WTC11 (cell line): Measurements from ENCODE around the gene OCIAD1. TPM values are rescaled to one million over a fixed set of nuclear protein-coding genes. Genes with fewer than 3 reads are reported as not detected.

Experiments
- ATAC-seq: fragments of 200-7000 bp; cut with Tn5 transposase; 2 replicates; pipeline ENCODE4 v1.10.0; 2021; ENCODE audit warnings: mild to moderate bottlenecking, moderate library complexity
- CTCF ChIA-PET: fragments of 300-600 bp; sonication (Branson Sonifier 250); formaldehyde crosslinking; loops from one replicate; lab custom pipeline; 2021; ENCODE audit warnings: antibody characterized with exemption; lab: Charles Lee
- POLR2A ChIA-PET: fragments of 350-600 bp; sonication (Branson Sonifier 250); formaldehyde crosslinking; loops from one replicate; lab custom pipeline; 2021; ENCODE audit warnings: antibody characterized with exemption; lab: Charles Lee
- DNase-seq: peaks from one replicate; pipeline ENCODE4 v3.0.0; 2021; ENCODE audit warnings: low spot score
- H3K27ac Mint-ChIP-seq: 2 replicates; pipeline ENCODE4 v1.8.0; 2021; ENCODE audit warnings: mixed read lengths
- H3K27me3 Mint-ChIP-seq: 2 replicates; pipeline ENCODE4 v1.8.0; 2021; ENCODE audit warnings: low read depth, mild to moderate bottlenecking, moderate library complexity, mixed read lengths
- H3K36me3 Mint-ChIP-seq: 2 replicates; pipeline ENCODE4 v1.8.0; 2021; ENCODE audit warnings: mixed read lengths
- H3K4me1 Mint-ChIP-seq: 2 replicates; pipeline ENCODE4 v1.8.0; 2022; ENCODE audit warnings: mixed read lengths
- H3K4me3 Mint-ChIP-seq: 2 replicates; pipeline ENCODE4 v1.8.0; 2021; ENCODE audit warnings: mild to moderate bottlenecking, moderate library complexity, mixed read lengths
- H3K9me3 Mint-ChIP-seq: 2 replicates; pipeline ENCODE4 v1.8.0; 2021; ENCODE audit warnings: mixed read lengths
- ARID4B ChIP-seq: sonication (generic); formaldehyde crosslinking; IDR thresholded peaks from 2 replicates; pipeline ENCODE4 v1.8.0; 2023; ENCODE audit warnings: missing genetic modification reagents, mild to moderate bottlenecking, borderline replicate concordance
- ATF1 ChIP-seq: sonication (generic); formaldehyde crosslinking; IDR thresholded peaks from 2 replicates; pipeline ENCODE4 v1.8.1; 2023; ENCODE audit warnings: mild to moderate bottlenecking, moderate library complexity, missing genetic modification reagents
- ATF6 ChIP-seq: sonication (generic); formaldehyde crosslinking; IDR thresholded peaks from 2 replicates; pipeline ENCODE4 v1.8.1; 2023; ENCODE audit warnings: mild to moderate bottlenecking, missing genetic modification reagents
- CDX4 ChIP-seq: fragments of 250-450 bp; sonication (Bioruptor Pico); IDR thresholded peaks from 2 replicates; pipeline ENCODE4 v1.9.0; 2021; ENCODE audit warnings: moderate library complexity, mild to moderate bottlenecking, inconsistent platforms, borderline replicate concordance
- ETV6 ChIP-seq: sonication (generic); formaldehyde crosslinking; IDR thresholded peaks from 2 replicates; pipeline ENCODE4 v1.8.1; 2022; ENCODE audit warnings: mild to moderate bottlenecking, missing genetic modification reagents
- FOXK1 ChIP-seq: sonication (generic); formaldehyde crosslinking; IDR thresholded peaks from 2 replicates; pipeline ENCODE4 v1.8.0; 2022; ENCODE audit warnings: mild to moderate bottlenecking, moderate library complexity, missing genetic modification reagents
- GABPB1 ChIP-seq: sonication (generic); formaldehyde crosslinking; IDR thresholded peaks from 2 replicates; pipeline ENCODE4 v1.8.1; 2023; ENCODE audit warnings: mild to moderate bottlenecking, missing genetic modification reagents
- MYBL2 ChIP-seq: sonication (generic); formaldehyde crosslinking; IDR thresholded peaks from 2 replicates; pipeline ENCODE4 v1.8.1; 2023; ENCODE audit warnings: mild to moderate bottlenecking, moderate library complexity, missing genetic modification reagents
- NFATC4 ChIP-seq: fragments of 250-450 bp; sonication (Bioruptor Pico); IDR thresholded peaks from 2 replicates; pipeline ENCODE4 v1.9.0; 2021; ENCODE audit warnings: mild to moderate bottlenecking
- PRRX2 ChIP-seq: fragments of 250-450 bp; sonication (Bioruptor Pico); IDR thresholded peaks from 2 replicates; pipeline ENCODE4 v1.8.0; 2021; ENCODE audit warnings: mild to moderate bottlenecking
- SMAD4 ChIP-seq: sonication (generic); formaldehyde crosslinking; IDR thresholded peaks from 2 replicates; pipeline ENCODE4 v1.8.0; 2022; ENCODE audit warnings: mild to moderate bottlenecking, missing genetic modification reagents
- USF1 ChIP-seq: sonication (generic); formaldehyde crosslinking; IDR thresholded peaks from 2 replicates; pipeline ENCODE4 v1.8.0; 2022; ENCODE audit warnings: mild to moderate bottlenecking, missing genetic modification reagents
- ZBTB21 ChIP-seq: sonication (generic); formaldehyde crosslinking; IDR thresholded peaks from 2 replicates; pipeline ENCODE4 v1.8.1; 2023; ENCODE audit warnings: mild to moderate bottlenecking, missing genetic modification reagents, borderline replicate concordance
- ZNF138 ChIP-seq: sonication (generic); formaldehyde crosslinking; conservative IDR thresholded peaks from 2 replicates; pipeline ENCODE4 v1.8.1; 2022; ENCODE audit warnings: mild to moderate bottlenecking, moderate library complexity, missing genetic modification reagents
- ZNF263 ChIP-seq: sonication (generic); formaldehyde crosslinking; IDR thresholded peaks from 2 replicates; pipeline ENCODE4 v1.8.1; 2022; ENCODE audit warnings: low read depth, mild to moderate bottlenecking, moderate library complexity, missing genetic modification reagents
- ZNF281 ChIP-seq: sonication (generic); formaldehyde crosslinking; IDR thresholded peaks from 2 replicates; pipeline ENCODE4 v1.8.0; 2023; ENCODE audit warnings: mild to moderate bottlenecking, missing genetic modification reagents
- ZNF512 ChIP-seq: sonication (generic); formaldehyde crosslinking; IDR thresholded peaks from 2 replicates; pipeline ENCODE4 v1.8.1; 2022; ENCODE audit warnings: missing genetic modification reagents, borderline replicate concordance
- total RNA-seq: library from RNA; stranded (reverse); gene quantifications from 3 replicates; pipeline ENCODE4 v1.2.3, GENCODE V29; 2021

The OCIAD1 gene
- total RNA-seq, 1 experiment from 2014 or later, result 135 TPM

GRCh38 chr4:48791313-48791712 lies 39.6 kb upstream of the OCIAD1 start:
- ChIA-PET POLR2A (no interaction called here), CTCF (no interaction called here)
- TF ChIP-seq ZBTB21 (CRISPR knock-in tag) (no peak), ZNF281 (CRISPR knock-in tag) (no peak), ETV6 (CRISPR knock-in tag) (no peak), ZNF512 (CRISPR knock-in tag) (no peak), ATF1 (CRISPR knock-in tag) (no peak), PRRX2 (no peak)
- no peaks in the 10 kb centered on the region for H3K36me3 Mint-ChIP-seq
- peaks cover 9% of the 10 kb centered on the region for H3K4me1 Mint-ChIP-seq
- ATAC-seq, result no peak
- no peak overlapping the region for H3K4me3 Mint-ChIP-seq
- no peak for DNase-seq
- no peak overlapping the region; the same call in 1 of the 2 replicates for H3K27ac Mint-ChIP-seq
- no peaks in the 10 kb centered on the region for H3K9me3 Mint-ChIP-seq
- H3K27me3 Mint-ChIP-seq, result no peaks in the 10 kb centered on the region; the same call in 1 of the 2 replicates

GRCh38 chr4:48792348-48793006 lies 38.4 kb upstream of the OCIAD1 start:
- no peak for ATAC-seq
- Mint-ChIP-seq H3K9me3 (no peaks in the 10 kb centered on the region), H3K27ac (no peak overlapping the region), H3K4me3 (no peak overlapping the region), H3K36me3 (no peaks in the 10 kb centered on the region), H3K27me3 (no peaks in the 10 kb centered on the region; the same call in 1 of the 2 replicates), H3K4me1 (peaks cover 7% of the 10 kb centered on the region)
- ChIA-PET CTCF (no interaction called here), POLR2A (no interaction called here)
- TF ChIP-seq FOXK1 (CRISPR knock-in tag), result no peak
- TF ChIP-seq NFATC4, result no peak
- TF ChIP-seq ARID4B (CRISPR knock-in tag), result no peak
- TF ChIP-seq MYBL2 (CRISPR knock-in tag), result no peak
- no peak for DNase-seq

GRCh38 chr4:48795108-48795507 lies 35.8 kb upstream of the OCIAD1 start:
- ChIA-PET POLR2A (no interaction called here), CTCF (no interaction called here)
- ATAC-seq (no peak), DNase-seq (no peak)
- Mint-ChIP-seq H3K36me3 (no peaks in the 10 kb centered on the region), H3K4me1 (peaks cover 17% of the 10 kb centered on the region), H3K9me3 (peaks cover 2% of the 10 kb centered on the region), H3K4me3 (no peak overlapping the region), H3K27ac (no peak overlapping the region), H3K27me3 (no peaks in the 10 kb centered on the region; the same call in 1 of the 2 replicates)
- TF ChIP-seq USF1 (CRISPR knock-in tag) (no peak), ZNF263 (no peak), ZNF512 (CRISPR knock-in tag) (no peak), GABPB1 (CRISPR knock-in tag) (no peak), ATF6 (no peak), NFATC4 (no peak), CDX4 (CRISPR knock-in tag) (no peak), SMAD4 (CRISPR knock-in tag) (no peak), ZNF138 (CRISPR knock-in tag) (no peak)
